ENCODE results near the gene TTC1.

TTC1 gene

GRCh38 chr5:160023908-160024630, 15.1 kb downstream of the TTC1 start:
- H2BK120ac ChIP-seq (ENCODE audit: low read depth, low read length) = no peak overlapping the region
- H2BK12ac ChIP-seq (ENCODE audit: low read length) = no peak overlapping the region
- H3K4me2 ChIP-seq (ENCODE audit: insufficient read depth, low read length, poor library complexity, severe bottlenecking) = no peak overlapping the region
- H2BK5ac ChIP-seq (ENCODE audit: low read length) = no peak overlapping the region
- no peak overlapping the region for H3K18ac ChIP-seq (ENCODE audit: low read length)
- no peaks in the 10 kb centered on the region for H3K27me3 ChIP-seq (ENCODE audit: control insufficient read depth in 3 of 3, insufficient read depth in 3 of 3, low read depth in 1 of 3, low read length in 3 of 3)
- no peak overlapping the region for H3K4me3 ChIP-seq (ENCODE audit: low read length in 2 of 2)
- H3K23ac ChIP-seq (ENCODE audit: low read depth, low read length, poor library complexity) = no peak overlapping the region
- no peak overlapping the region for H4K91ac ChIP-seq (ENCODE audit: low read depth, low read length, poor library complexity)
- WGBS, 2 donors (ENCODE audit: extremely low coverage in 2 of 2, insufficient read length in 2 of 2, insufficient replicate concordance in 1 of 2) = no CpG with 5 or more reads among the region's 1 CpG
- H3K9ac ChIP-seq (ENCODE audit: low read depth, low read length, poor library complexity) = no peak overlapping the region
- H2BK15ac ChIP-seq (ENCODE audit: low read length) = no peak overlapping the region
- H3K4ac ChIP-seq (ENCODE audit: low read length) = no peak overlapping the region
- H3K9me3 ChIP-seq (replicated peaks in 1 of 2; ENCODE audit: control insufficient read depth in 2 of 2, insufficient read depth in 1 of 2, low read depth in 1 of 2, low read length in 2 of 2) = no peaks in the 10 kb centered on the region
- no peak overlapping the region for H4K8ac ChIP-seq (ENCODE audit: low read depth, low read length)
- DNase-seq (ENCODE audit: low spot score) = no peak
- H3K4me1 ChIP-seq (ENCODE audit: control insufficient read depth in 2 of 2, insufficient read depth in 1 of 2, low read depth in 1 of 2, low read length in 2 of 2) = no peaks in the 10 kb centered on the region
- H3K14ac ChIP-seq (ENCODE audit: low read length) = no peak overlapping the region
- H2AFZ ChIP-seq (ENCODE audit: low read length) = no peak overlapping the region
- no peak overlapping the region for H3K27ac ChIP-seq (replicated peaks; ENCODE audit: low read length)
- H3K36me3 ChIP-seq (replicated peaks in 1 of 2; ENCODE audit: control insufficient read depth in 2 of 2, insufficient read depth in 2 of 2, low read length in 2 of 2) = peaks cover 10 to 59% of the 10 kb centered on the region in 2 donors
- no peaks in the 10 kb centered on the region for H3K79me1 ChIP-seq (ENCODE audit: low read depth, low read length)
- no peak overlapping the region for H2AK5ac ChIP-seq (ENCODE audit: low read depth, low read length)

DNA sequence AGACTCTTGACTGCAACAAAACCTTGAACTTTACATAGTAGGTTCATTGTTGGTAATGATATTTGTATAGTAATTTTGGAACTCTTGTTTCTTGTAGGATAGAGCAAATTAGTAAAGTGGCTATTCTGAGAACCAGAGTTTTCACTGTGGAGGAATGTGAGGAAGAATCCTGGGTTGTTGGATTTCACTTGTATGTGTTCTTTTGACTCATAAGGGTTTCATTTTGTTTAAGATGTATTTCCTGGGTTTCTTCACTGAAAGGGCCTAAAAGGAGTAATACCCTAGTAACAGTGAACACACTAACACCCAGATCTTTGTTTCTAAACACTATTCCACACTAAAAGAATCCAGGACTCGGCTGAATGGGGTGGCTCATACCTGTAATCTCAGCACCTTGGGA, 20.1 kb downstream of the TTC1 start:
- no peak for DNase-seq (ENCODE audit: low spot score)
- H2BK120ac ChIP-seq (ENCODE audit: low read depth, low read length) = no peak overlapping the region
- H3K4ac ChIP-seq (ENCODE audit: low read length) = no peak overlapping the region
- H2AFZ ChIP-seq (ENCODE audit: low read length) = no peak overlapping the region
- no peak overlapping the region for H4K91ac ChIP-seq (ENCODE audit: low read depth, low read length, poor library complexity)
- H3K4me2 ChIP-seq (ENCODE audit: insufficient read depth, low read length, poor library complexity, severe bottlenecking) = no peak overlapping the region
- no peak overlapping the region for H2BK5ac ChIP-seq (ENCODE audit: low read length)
- H3K36me3 ChIP-seq (replicated peaks in 1 of 2; ENCODE audit: control insufficient read depth in 2 of 2, insufficient read depth in 2 of 2, low read length in 2 of 2) = peaks cover 6 to 79% of the 10 kb centered on the region in 2 donors
- no peak overlapping the region for H4K8ac ChIP-seq (ENCODE audit: low read depth, low read length)
- H3K9ac ChIP-seq (ENCODE audit: low read depth, low read length, poor library complexity) = no peak overlapping the region
- H3K27ac ChIP-seq (replicated peaks; ENCODE audit: low read length) = no peak overlapping the region
- no peak overlapping the region for H2BK12ac ChIP-seq (ENCODE audit: low read length)
- no peak overlapping the region for H2BK15ac ChIP-seq (ENCODE audit: low read length)
- no peaks in the 10 kb centered on the region for H3K9me3 ChIP-seq (replicated peaks in 1 of 2; ENCODE audit: control insufficient read depth in 2 of 2, insufficient read depth in 1 of 2, low read depth in 1 of 2, low read length in 2 of 2)
- H3K18ac ChIP-seq (ENCODE audit: low read length) = no peak overlapping the region
- H3K79me1 ChIP-seq (ENCODE audit: low read depth, low read length) = no peaks in the 10 kb centered on the region
- no peak overlapping the region for H3K23ac ChIP-seq (ENCODE audit: low read depth, low read length, poor library complexity)
- no CpG with 5 or more reads among the region's 1 CpG for WGBS, 2 donors (ENCODE audit: extremely low coverage in 2 of 2, insufficient read length in 2 of 2, insufficient replicate concordance in 1 of 2)
- no peaks in the 10 kb centered on the region for H3K4me1 ChIP-seq (ENCODE audit: control insufficient read depth in 2 of 2, insufficient read depth in 1 of 2, low read depth in 1 of 2, low read length in 2 of 2)
- no peak overlapping the region for H3K14ac ChIP-seq (ENCODE audit: low read length)
- H2AK5ac ChIP-seq (ENCODE audit: low read depth, low read length) = no peak overlapping the region
- no peak overlapping the region for H3K4me3 ChIP-seq (ENCODE audit: low read length in 2 of 2)
- no peaks in the 10 kb centered on the region for H3K27me3 ChIP-seq (ENCODE audit: control insufficient read depth in 3 of 3, insufficient read depth in 3 of 3, low read depth in 1 of 3, low read length in 3 of 3)

- no peak overlapping the region for H2AK5ac ChIP-seq (ENCODE audit: low read depth, low read length)
- H4K91ac ChIP-seq (ENCODE audit: low read depth, low read length, poor library complexity) = no peak overlapping the region
- H3K9ac ChIP-seq (ENCODE audit: low read depth, low read length, poor library complexity) = no peak overlapping the region
- no peak overlapping the region for H2BK5ac ChIP-seq (ENCODE audit: low read length)
- no peaks in the 10 kb centered on the region for H3K9me3 ChIP-seq (replicated peaks in 1 of 2; ENCODE audit: control insufficient read depth in 2 of 2, insufficient read depth in 1 of 2, low read depth in 1 of 2, low read length in 2 of 2)
- H2BK120ac ChIP-seq (ENCODE audit: low read depth, low read length) = no peak overlapping the region
- H3K4ac ChIP-seq (ENCODE audit: low read length) = no peak overlapping the region
- no peak overlapping the region for H4K8ac ChIP-seq (ENCODE audit: low read depth, low read length)
- no peaks in the 10 kb centered on the region for H3K79me1 ChIP-seq (ENCODE audit: low read depth, low read length)
- no CpG with 5 or more reads among the region's 3 CpGs for WGBS, 2 donors (ENCODE audit: extremely low coverage in 2 of 2, insufficient read length in 2 of 2, insufficient replicate concordance in 1 of 2)
- H3K27ac ChIP-seq (replicated peaks; ENCODE audit: low read length) = no peak overlapping the region
- no peak overlapping the region for H2BK15ac ChIP-seq (ENCODE audit: low read length)
- H2BK12ac ChIP-seq (ENCODE audit: low read length) = no peak overlapping the region
- no peaks in the 10 kb centered on the region for H3K4me1 ChIP-seq (ENCODE audit: control insufficient read depth in 2 of 2, insufficient read depth in 1 of 2, low read depth in 1 of 2, low read length in 2 of 2)
- no peak overlapping the region for H3K14ac ChIP-seq (ENCODE audit: low read length)
- H3K4me3 ChIP-seq (ENCODE audit: low read length in 2 of 2) = no peak overlapping the region
- no peak overlapping the region for H3K23ac ChIP-seq (ENCODE audit: low read depth, low read length, poor library complexity)
- no peak for DNase-seq (ENCODE audit: low spot score)
- H3K4me2 ChIP-seq (ENCODE audit: insufficient read depth, low read length, poor library complexity, severe bottlenecking) = no peak overlapping the region
- no peaks in the 10 kb centered on the region for H3K27me3 ChIP-seq (ENCODE audit: control insufficient read depth in 3 of 3, insufficient read depth in 3 of 3, low read depth in 1 of 3, low read length in 3 of 3)
- H3K36me3 ChIP-seq (replicated peaks in 1 of 2; ENCODE audit: control insufficient read depth in 2 of 2, insufficient read depth in 2 of 2, low read length in 2 of 2) = peaks cover 6 to 77% of the 10 kb centered on the region in 2 donors
- no peak overlapping the region for H2AFZ ChIP-seq (ENCODE audit: low read length)
- no peak overlapping the region for H3K18ac ChIP-seq (ENCODE audit: low read length)
These were observed 20.7 kb downstream of the TTC1 start for GRCh38 chr5:160029540-160030139.

GRCh38 chr5:160030631-160031377, 21.9 kb downstream of the TTC1 start:
- no peak overlapping the region for H3K4me2 ChIP-seq (ENCODE audit: insufficient read depth, low read length, poor library complexity, severe bottlenecking)
- H3K27me3 ChIP-seq (ENCODE audit: control insufficient read depth in 3 of 3, insufficient read depth in 3 of 3, low read depth in 1 of 3, low read length in 3 of 3) = no peaks in the 10 kb centered on the region
- H3K36me3 ChIP-seq (replicated peaks in 1 of 2; ENCODE audit: control insufficient read depth in 2 of 2, insufficient read depth in 2 of 2, low read length in 2 of 2) = peaks cover 6 to 80% of the 10 kb centered on the region in 2 donors
- H2AK5ac ChIP-seq (ENCODE audit: low read depth, low read length) = no peak overlapping the region
- no peak overlapping the region for H2BK15ac ChIP-seq (ENCODE audit: low read length)
- H3K4me1 ChIP-seq (ENCODE audit: control insufficient read depth in 2 of 2, insufficient read depth in 1 of 2, low read depth in 1 of 2, low read length in 2 of 2) = no peaks in the 10 kb centered on the region
- H3K14ac ChIP-seq (ENCODE audit: low read length) = no peak overlapping the region
- no peak overlapping the region for H2AFZ ChIP-seq (ENCODE audit: low read length)
- no peak overlapping the region for H3K9ac ChIP-seq (ENCODE audit: low read depth, low read length, poor library complexity)
- no peak overlapping the region for H3K4me3 ChIP-seq (ENCODE audit: low read length in 2 of 2)
- H3K27ac ChIP-seq (replicated peaks; ENCODE audit: low read length) = no peak overlapping the region
- no peak overlapping the region for H2BK12ac ChIP-seq (ENCODE audit: low read length)
- H2BK5ac ChIP-seq (ENCODE audit: low read length) = no peak overlapping the region
- H4K91ac ChIP-seq (ENCODE audit: low read depth, low read length, poor library complexity) = no peak overlapping the region
- H3K18ac ChIP-seq (ENCODE audit: low read length) = no peak overlapping the region
- H3K79me1 ChIP-seq (ENCODE audit: low read depth, low read length) = no peaks in the 10 kb centered on the region
- no peak overlapping the region for H3K4ac ChIP-seq (ENCODE audit: low read length)
- H3K23ac ChIP-seq (ENCODE audit: low read depth, low read length, poor library complexity) = no peak overlapping the region
- no peak overlapping the region for H2BK120ac ChIP-seq (ENCODE audit: low read depth, low read length)
- no peak for DNase-seq (ENCODE audit: low spot score)
- WGBS, 2 donors (ENCODE audit: extremely low coverage in 2 of 2, insufficient read length in 2 of 2, insufficient replicate concordance in 1 of 2) = no CpG with 5 or more reads among the region's 3 CpGs
- H3K9me3 ChIP-seq (replicated peaks in 1 of 2; ENCODE audit: control insufficient read depth in 2 of 2, insufficient read depth in 1 of 2, low read depth in 1 of 2, low read length in 2 of 2) = no peaks in the 10 kb centered on the region
- H4K8ac ChIP-seq (ENCODE audit: low read depth, low read length) = no peak overlapping the region

Measured in neuronal stem cell (in vitro differentiated cells).